K562 treated with DMSO at 1 percent for 48 hours (cell line): ENCODE results near the gene PROZ. TPM values are rescaled to one million over a fixed set of nuclear protein-coding genes. Genes with fewer than 3 reads are reported as not detected.

ENCODE experiments used
- total RNA-seq: library from RNA; unstranded; fragments of 300-600 nt; gene quantifications from 2 replicates; pipeline ENCODE4 v1.2.3, GENCODE V29; 2022; ENCODE audit warnings: low replicate concordance; ENCODE audit errors: extremely low read depth

Gene PROZ, protein sequence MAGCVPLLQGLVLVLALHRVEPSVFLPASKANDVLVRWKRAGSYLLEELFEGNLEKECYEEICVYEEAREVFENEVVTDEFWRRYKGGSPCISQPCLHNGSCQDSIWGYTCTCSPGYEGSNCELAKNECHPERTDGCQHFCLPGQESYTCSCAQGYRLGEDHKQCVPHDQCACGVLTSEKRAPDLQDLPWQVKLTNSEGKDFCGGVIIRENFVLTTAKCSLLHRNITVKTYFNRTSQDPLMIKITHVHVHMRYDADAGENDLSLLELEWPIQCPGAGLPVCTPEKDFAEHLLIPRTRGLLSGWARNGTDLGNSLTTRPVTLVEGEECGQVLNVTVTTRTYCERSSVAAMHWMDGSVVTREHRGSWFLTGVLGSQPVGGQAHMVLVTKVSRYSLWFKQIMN
- total RNA-seq = not detected in 2 replicates

DNA sequence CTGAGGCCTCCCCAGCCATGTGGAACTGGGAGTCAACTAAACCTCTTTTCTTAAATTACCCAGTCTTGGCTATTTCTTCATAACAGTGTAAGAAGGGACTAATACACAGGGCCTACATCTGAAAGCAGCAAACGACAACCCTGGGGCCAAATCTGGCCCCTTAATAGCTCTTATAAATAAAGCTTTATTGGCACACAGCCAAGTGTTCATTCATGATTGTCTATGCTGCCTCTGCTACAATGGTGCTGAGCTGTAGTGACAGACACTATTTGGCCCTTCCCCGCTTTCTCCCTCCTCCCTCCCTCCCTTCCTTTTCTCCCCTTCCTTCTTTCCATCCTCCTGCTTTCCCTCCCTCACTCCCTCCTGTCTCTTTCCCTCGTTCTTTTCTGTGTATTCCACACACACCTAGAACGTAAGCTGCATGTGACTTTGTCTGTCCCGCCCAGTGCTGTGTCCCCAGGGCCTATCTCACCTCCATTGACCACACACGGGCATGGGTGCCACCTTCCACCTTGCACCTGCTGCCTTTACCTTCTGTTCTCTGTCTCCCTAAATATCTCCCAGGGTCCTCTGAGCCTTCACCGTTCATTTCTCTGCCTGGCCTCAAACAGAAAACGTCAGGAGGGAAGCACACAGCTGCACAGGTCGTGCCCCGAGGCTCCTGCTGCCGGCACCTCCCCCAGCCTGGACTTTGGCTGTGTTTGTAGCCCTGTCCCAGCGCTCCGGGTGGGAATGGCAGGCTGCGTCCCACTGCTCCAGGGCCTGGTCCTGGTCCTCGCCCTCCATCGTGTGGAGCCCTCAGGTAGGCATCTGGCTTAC, at the start of gene PROZ:
PROZ (plus strand) TSS at position 720 of the 819 bp plus-strand sequence; CDS start at position 733, 13 bp downstream.

DNA sequence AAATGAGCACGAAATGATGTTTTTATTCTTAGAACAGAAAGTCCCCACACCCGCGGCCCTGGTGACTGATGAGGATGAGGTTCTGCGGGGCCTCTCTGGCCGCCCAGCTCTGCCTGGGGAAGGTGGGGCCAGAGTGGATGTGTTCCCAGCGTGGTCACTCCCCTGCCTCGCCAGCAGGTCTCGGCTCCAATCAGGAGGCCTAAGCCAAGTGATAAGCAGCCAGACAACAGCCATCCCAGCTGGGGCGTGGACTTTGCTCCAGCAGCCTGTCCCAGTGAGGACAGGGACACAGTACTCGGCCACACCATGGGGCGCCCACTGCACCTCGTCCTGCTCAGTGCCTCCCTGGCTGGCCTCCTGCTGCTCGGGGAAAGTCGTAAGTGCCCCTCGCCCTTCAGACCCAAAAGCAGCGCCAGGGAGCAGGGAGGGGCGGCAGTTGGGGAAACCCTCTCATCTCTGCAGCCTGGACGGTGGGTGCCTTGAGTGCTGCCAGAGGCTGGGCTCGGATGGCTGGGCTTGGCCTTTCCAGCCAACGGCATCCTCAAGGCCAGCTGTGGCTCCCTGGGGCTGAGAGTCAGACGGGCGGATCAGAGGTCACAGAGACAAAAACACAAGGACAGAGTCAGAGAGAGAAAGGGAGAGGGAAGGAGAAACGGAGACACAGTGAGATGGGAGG, 35.8 kb upstream of the PROZ start, which contains the start of gene F10:
F10 (plus strand) TSS at position 250 of the 676 bp plus-strand sequence; CDS start at position 307, 57 bp downstream.

DNA sequence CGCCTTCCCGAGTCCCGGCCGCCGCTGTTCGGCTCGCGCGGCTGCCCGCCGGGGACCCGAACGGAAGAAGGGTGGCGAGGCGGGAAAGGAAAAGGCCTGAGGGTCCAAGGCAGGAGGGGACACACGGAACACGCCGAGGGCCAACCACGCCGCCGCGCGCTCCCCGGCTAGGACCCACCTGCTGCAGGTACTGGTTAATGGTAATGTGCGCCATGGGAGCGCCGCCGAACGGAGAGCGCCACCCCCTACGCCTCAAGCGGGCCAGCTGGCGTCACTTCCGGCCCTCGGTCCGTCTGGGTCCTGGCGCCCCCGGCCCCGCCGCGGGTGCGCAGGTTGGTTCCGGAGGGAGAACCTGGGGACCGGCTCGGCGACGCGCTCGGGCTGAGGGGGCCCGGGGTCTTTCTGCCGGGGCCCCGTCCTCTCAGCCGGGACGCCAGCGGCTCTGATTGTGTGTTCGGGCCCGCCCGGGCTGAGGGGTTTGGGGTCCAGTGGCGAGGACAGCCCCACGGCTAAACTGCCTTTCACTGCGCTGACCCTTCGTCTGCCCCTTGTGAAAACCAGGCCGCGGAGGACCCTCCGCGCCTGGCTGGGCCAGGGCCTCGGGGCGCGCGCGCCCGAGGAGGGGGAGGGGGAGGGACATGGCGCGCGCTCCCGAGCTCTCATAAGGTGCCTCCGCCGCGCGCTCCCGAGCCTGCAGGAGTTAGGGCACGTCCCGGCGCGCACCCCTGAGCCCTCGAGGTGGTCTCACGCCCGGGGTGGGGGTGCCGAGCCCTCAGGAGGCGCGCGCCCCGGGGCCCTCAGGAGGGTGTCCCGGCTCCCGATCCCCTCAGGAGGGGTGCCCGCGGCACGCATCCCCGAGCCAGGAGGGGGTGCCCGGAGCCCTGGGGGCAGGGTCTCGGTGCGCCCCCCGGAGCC, 50.2 kb downstream of the PROZ start, which contains the start of gene PCID2:
PCID2 (minus strand) TSS at position 249 of the 915 bp plus-strand sequence; CDS start at position 214, 35 bp downstream.

DNA sequence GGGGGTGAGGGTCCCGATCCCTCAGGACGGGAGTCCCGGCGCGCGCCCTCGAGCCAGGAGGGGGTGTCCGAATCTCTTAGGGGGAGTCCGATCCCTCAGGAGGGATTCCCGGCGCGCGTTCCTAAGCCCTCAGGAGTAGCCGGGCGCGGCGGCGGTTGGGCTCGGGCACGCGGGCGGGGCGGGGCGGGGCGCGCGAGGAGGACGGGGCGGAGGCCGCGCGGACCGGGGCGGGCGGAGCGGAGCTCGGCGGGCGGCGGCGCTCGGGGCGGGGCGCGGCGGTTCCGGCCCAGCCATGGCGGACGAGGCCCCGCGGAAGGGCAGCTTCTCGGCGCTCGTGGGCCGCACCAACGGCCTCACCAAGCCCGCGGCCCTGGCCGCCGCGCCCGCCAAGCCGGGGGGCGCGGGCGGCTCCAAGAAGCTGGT, 50.9 kb downstream of the PROZ start, which contains the start of gene CUL4A:
CUL4A (plus strand) TSS at position 278 of the 423 bp plus-strand sequence; CDS start at position 293, 15 bp downstream.

Other genes with a start within 250 kb of the PROZ start
- gene MCF2L, start 189.4 kb upstream of the PROZ start, total RNA-seq = not detected in 2 replicates
- gene F7, start 52.9 kb upstream of the PROZ start, total RNA-seq = not detected in 2 replicates
- gene F10, start 35.8 kb upstream of the PROZ start, total RNA-seq = not detected in 2 replicates
- gene PCID2, start 50.0 kb downstream of the PROZ start, total RNA-seq = not detected in 2 replicates
- not detected in 2 replicates for gene CUL4A, start 51.0 kb downstream of the PROZ start, total RNA-seq
- not detected in 2 replicates for gene LAMP1, start 138.6 kb downstream of the PROZ start, total RNA-seq
- gene GRTP1, start 205.5 kb downstream of the PROZ start, total RNA-seq = not detected in 2 replicates